Uterus (tissue), 4 donors: ENCODE results near the gene ATF7. TPM values are rescaled to one million over a fixed set of nuclear protein-coding genes. Genes with fewer than 3 reads are reported as not detected.

Experiments
- DNase-seq, 2 donors: peaks; one replicate each; pipeline ENCODE4 v3.0.0-alpha.2; 2019 to 2020
- H3K27ac ChIP-seq, 2 donors: fragments of 200-600 bp; sonication (generic); 1 replicate in 1 of 2; 2 replicates in 1 of 2; pipeline ENCODE4 v1.5.1; 2016 to 2018
- H3K27me3 ChIP-seq, 2 donors: fragments of 200-600 bp; sonication (generic); one replicate each; pipeline ENCODE4 v1.5.1; 2018 to 2019; ENCODE audit warnings: control low read depth in 1 of 2
- H3K36me3 ChIP-seq, 2 donors: fragments of 200-600 bp; sonication (generic); one replicate each; pipeline ENCODE4 v1.5.1; 2019; ENCODE audit warnings: control low read depth in 1 of 2
- H3K4me1 ChIP-seq, 2 donors: fragments of 200-600 bp; sonication (generic); one replicate each; pipeline ENCODE4 v1.5.1; 2018 to 2019; ENCODE audit warnings: control low read depth in 1 of 2
- H3K4me3 ChIP-seq, 2 donors: fragments of 200-600 bp; sonication (generic); 1 replicate in 1 of 2; 2 replicates in 1 of 2; pipeline ENCODE4 v1.5.1; 2018 to 2019; ENCODE audit warnings: mild to moderate bottlenecking in 1 of 2
- H3K9me3 ChIP-seq, 2 donors: fragments of 200-600 bp; sonication (generic); one replicate each; pipeline ENCODE4 v1.5.1; 2019; ENCODE audit warnings: control low read depth in 1 of 2
- CTCF ChIP-seq, 4 experiments: fragments of 200-600 bp in 2 of 4; fragments of 450-650 bp in 2 of 4; sonication (generic) in 2 of 4; IDR thresholded peaks; one replicate each; pipeline ENCODE4 v1.5.1; 2016 to 2019; ENCODE audit warnings: antibody characterized with exemption in 4 of 4, mild to moderate bottlenecking in 2 of 4, moderate library complexity in 1 of 4
- POLR2A ChIP-seq, 2 donors: fragments of 450-650 bp; IDR thresholded peaks; one replicate each; pipeline ENCODE4 v1.6.1; 2016; ENCODE audit warnings: antibody characterized with exemption in 2 of 2, mild to moderate bottlenecking in 1 of 2, moderate library complexity in 1 of 2
- intact Hi-C: fragments of 100-400 bp; cut with DNase I; formaldehyde crosslinking; loops from one replicate; pipeline ENCODE4 v1.15.1; 2023; ENCODE audit warnings: low total_unique reads
- total RNA-seq, 4 donors: library from RNA; depleted of rRNA in 3 of 4; stranded (reverse); fragments of >200 nt in 3 of 4; gene quantifications; one replicate each; pipeline versions ENCODE4 v1.1.0 to v1.2.4, GENCODE V29; 2014 to 2023
- donor health status: DM: yes; HTN: yes; CAD: no.

The ATF7 gene
- total RNA-seq, 4 donors from 2014 or later = 10.6 to 47.6 (median 21.3) TPM

GRCh38 chr12:53596920-53597363 is 29.2 kb downstream of the ATF7 start:
- Histone ChIP-seq H3K4me1 (peaks cover 8 to 10% of the 10 kb centered on the region in 2 donors), H3K27me3 (no peaks in the 10 kb centered on the region), H3K36me3 (no peaks in the 10 kb centered on the region), H3K4me3 (no peak overlapping the region), H3K27ac (peak overlapping the region in 1 of 2 donors; percentile 40), H3K9me3 (no peaks in the 10 kb centered on the region)
- no peak for DNase-seq
- TF ChIP-seq POLR2A (IDR thresholded peaks at IDR 0.05) = no peak
- intact Hi-C loops = no loop called here

GRCh38 chr12:53594897-53595615 is 31.1 kb downstream of the ATF7 start:
- Histone ChIP-seq H3K4me1 (peaks cover 8 to 10% of the 10 kb centered on the region in 2 donors), H3K4me3 (no peak overlapping the region), H3K27ac (no peak overlapping the region), H3K36me3 (no peaks in the 10 kb centered on the region), H3K9me3 (no peaks in the 10 kb centered on the region), H3K27me3 (no peaks in the 10 kb centered on the region)
- TF ChIP-seq POLR2A (IDR thresholded peaks at IDR 0.05) (no peak), CTCF (IDR thresholded peaks at IDR 0.05) (no peak)
- DNase-seq = no peak
- intact Hi-C loops = no loop called here

- TF ChIP-seq POLR2A (IDR thresholded peaks at IDR 0.05) (no peak), CTCF (IDR thresholded peaks at IDR 0.05) (no peak)
- Histone ChIP-seq H3K4me1 (peaks cover 8 to 10% of the 10 kb centered on the region in 2 donors), H3K4me3 (no peak overlapping the region), H3K9me3 (no peaks in the 10 kb centered on the region), H3K27ac (no peak overlapping the region), H3K36me3 (no peaks in the 10 kb centered on the region), H3K27me3 (no peaks in the 10 kb centered on the region)
- intact Hi-C loops = no loop called here
- no peak for DNase-seq
These were observed 32.5 kb downstream of the ATF7 start for GRCh38 chr12:53593707-53594106.

- intact Hi-C loops = no loop called here
- Histone ChIP-seq H3K9me3 (no peaks in the 10 kb centered on the region), H3K4me3 (no peak overlapping the region), H3K4me1 (peaks cover 8 to 10% of the 10 kb centered on the region in 2 donors), H3K27me3 (no peaks in the 10 kb centered on the region), H3K27ac (no peak overlapping the region), H3K36me3 (no peaks in the 10 kb centered on the region)
- no peak for DNase-seq
- TF ChIP-seq CTCF (IDR thresholded peaks at IDR 0.05) = no peak
- no peak for TF ChIP-seq POLR2A (IDR thresholded peaks at IDR 0.05)
These were observed 33.2 kb downstream of the ATF7 start for GRCh38 chr12:53593031-53593430.

GRCh38 chr12:53592426-53592825 is 33.8 kb downstream of the ATF7 start:
- DNase-seq = no peak
- intact Hi-C loops = no loop called here
- H3K4me1 ChIP-seq = peaks cover 8 to 10% of the 10 kb centered on the region in 2 donors
- TF ChIP-seq CTCF (IDR thresholded peaks at IDR 0.05) = no peak
- no peak for TF ChIP-seq POLR2A (IDR thresholded peaks at IDR 0.05)
- peak overlapping the region in 1 of 2 donors; percentile 29 for H3K27ac ChIP-seq
- no peaks in the 10 kb centered on the region for H3K36me3 ChIP-seq
- H3K27me3 ChIP-seq = no peaks in the 10 kb centered on the region
- H3K9me3 ChIP-seq = no peaks in the 10 kb centered on the region
- H3K4me3 ChIP-seq = no peak overlapping the region
